Effector memory CD8-positive, alpha-beta T cell (primary cell): ENCODE data around the gene GALNTL6.

ENCODE experiments used
- ATAC-seq: fragments of 150-1000 bp; cut with Tn5 transposase; replicated peaks from 2 replicates; pipeline ENCODE4 v1.10.0; 2021; ENCODE audit warnings: mild to moderate bottlenecking, moderate library complexity
- DNase-seq, 3 experiments: peaks; one replicate each; pipeline ENCODE4 v3.0.0; 2021
- H3K27ac Mint-ChIP-seq, 2 donors: one replicate each; pipeline ENCODE4 v1.8.0; 2022; ENCODE audit warnings: mild to moderate bottlenecking in 2 of 2, mixed read lengths in 2 of 2, moderate library complexity in 2 of 2
- H3K27me3 Mint-ChIP-seq, 2 donors: one replicate each; pipeline ENCODE4 v1.8.0; 2022; ENCODE audit warnings: mixed read lengths in 2 of 2
- H3K36me3 Mint-ChIP-seq: one replicate; pipeline ENCODE4 v1.8.0; 2022; ENCODE audit warnings: mild to moderate bottlenecking, moderate library complexity, mixed read lengths; ENCODE audit not compliant: insufficient read depth
- H3K4me1 Mint-ChIP-seq, 2 donors: one replicate each; pipeline ENCODE4 v1.8.0; 2022; ENCODE audit warnings: low read depth in 2 of 2, mixed read lengths in 2 of 2
- H3K4me3 Mint-ChIP-seq, 2 donors: one replicate each; pipeline ENCODE4 v1.8.0; 2022; ENCODE audit warnings: mild to moderate bottlenecking in 2 of 2, mixed read lengths in 2 of 2, moderate library complexity in 2 of 2
- H3K9me3 Mint-ChIP-seq, 2 donors: one replicate each; pipeline ENCODE4 v1.8.0; 2022; ENCODE audit warnings: mixed read lengths in 2 of 2

The GALNTL6 gene

GRCh38 chr4:172850838-172851237 is 1037.6 kb downstream of the GALNTL6 start:
- ATAC-seq (no peak), DNase-seq (no peak)
- Mint-ChIP-seq H3K4me3 (no peak overlapping the region), H3K4me1 (no peaks in the 10 kb centered on the region), H3K27me3 (no peaks in the 10 kb centered on the region), H3K27ac (no peak overlapping the region), H3K9me3 (peaks cover 0 to 4% of the 10 kb centered on the region in 2 donors), H3K36me3 (no peaks in the 10 kb centered on the region)

GRCh38 chr4:172851534-172851933 is 1038.3 kb downstream of the GALNTL6 start:
- no peak for ATAC-seq
- Mint-ChIP-seq H3K4me1 (no peaks in the 10 kb centered on the region), H3K36me3 (no peaks in the 10 kb centered on the region), H3K27me3 (no peaks in the 10 kb centered on the region), H3K27ac (no peak overlapping the region), H3K9me3 (peaks cover 0 to 4% of the 10 kb centered on the region in 2 donors), H3K4me3 (no peak overlapping the region)
- no peak for DNase-seq

- no peaks in the 10 kb centered on the region for H3K36me3 Mint-ChIP-seq
- no peak overlapping the region for H3K27ac Mint-ChIP-seq
- no peak overlapping the region for H3K4me3 Mint-ChIP-seq
- peaks cover 0 to 2% of the 10 kb centered on the region in 2 donors for H3K9me3 Mint-ChIP-seq
- no peak for ATAC-seq
- H3K27me3 Mint-ChIP-seq, result no peaks in the 10 kb centered on the region
- no peak for DNase-seq
- H3K4me1 Mint-ChIP-seq, result no peaks in the 10 kb centered on the region
These were observed 1043.8 kb downstream of the GALNTL6 start for GRCh38 chr4:172857026-172857425.

- Mint-ChIP-seq H3K27me3 (no peaks in the 10 kb centered on the region), H3K4me3 (no peak overlapping the region), H3K36me3 (no peaks in the 10 kb centered on the region), H3K9me3 (peaks cover under 1 to 6% of the 10 kb centered on the region in 2 donors), H3K4me1 (no peaks in the 10 kb centered on the region), H3K27ac (no peak overlapping the region)
- DNase-seq, result no peak
- no peak for ATAC-seq
These were observed 1045.6 kb downstream of the GALNTL6 start for GRCh38 chr4:172858731-172859230.

- Mint-ChIP-seq H3K9me3 (peaks cover 7% of the 10 kb centered on the region in 2 donors), H3K36me3 (no peaks in the 10 kb centered on the region), H3K27me3 (no peaks in the 10 kb centered on the region), H3K4me3 (no peak overlapping the region), H3K27ac (no peak overlapping the region), H3K4me1 (no peaks in the 10 kb centered on the region)
- no peak for ATAC-seq
- DNase-seq, result no peak
These were observed 1051.9 kb downstream of the GALNTL6 start for GRCh38 chr4:172865103-172865502.

- ATAC-seq (no peak), DNase-seq (no peak)
- H3K36me3 Mint-ChIP-seq, result no peaks in the 10 kb centered on the region
- H3K27me3 Mint-ChIP-seq, result no peaks in the 10 kb centered on the region
- no peak overlapping the region for H3K27ac Mint-ChIP-seq
- no peaks in the 10 kb centered on the region for H3K4me1 Mint-ChIP-seq
- H3K4me3 Mint-ChIP-seq, result no peak overlapping the region
- H3K9me3 Mint-ChIP-seq, result peaks cover 7% of the 10 kb centered on the region in 2 donors
These were observed 1052.4 kb downstream of the GALNTL6 start for GRCh38 chr4:172865531-172866127.

- no peak overlapping the region for H3K27ac Mint-ChIP-seq
- no peaks in the 10 kb centered on the region for H3K36me3 Mint-ChIP-seq
- DNase-seq (no peak), ATAC-seq (no peak)
- no peaks in the 10 kb centered on the region for H3K27me3 Mint-ChIP-seq
- H3K9me3 Mint-ChIP-seq, result peaks cover 7% of the 10 kb centered on the region in 2 donors
- H3K4me3 Mint-ChIP-seq, result no peak overlapping the region
- no peaks in the 10 kb centered on the region for H3K4me1 Mint-ChIP-seq
These were observed 1053.2 kb downstream of the GALNTL6 start for GRCh38 chr4:172866421-172866820.

- Mint-ChIP-seq H3K4me1 (no peaks in the 10 kb centered on the region), H3K36me3 (no peaks in the 10 kb centered on the region), H3K27ac (no peak overlapping the region), H3K4me3 (no peak overlapping the region), H3K27me3 (no peaks in the 10 kb centered on the region), H3K9me3 (peaks cover 4 to 7% of the 10 kb centered on the region in 2 donors)
- ATAC-seq (no peak), DNase-seq (no peak)
These were observed 1054.6 kb downstream of the GALNTL6 start for GRCh38 chr4:172867835-172868234.

GRCh38 chr4:172868271-172868670 is 1055.1 kb downstream of the GALNTL6 start:
- H3K27me3 Mint-ChIP-seq, result no peaks in the 10 kb centered on the region
- H3K36me3 Mint-ChIP-seq, result no peaks in the 10 kb centered on the region
- peaks cover 3 to 7% of the 10 kb centered on the region in 2 donors for H3K9me3 Mint-ChIP-seq
- no peaks in the 10 kb centered on the region for H3K4me1 Mint-ChIP-seq
- no peak for ATAC-seq
- no peak overlapping the region for H3K27ac Mint-ChIP-seq
- no peak overlapping the region for H3K4me3 Mint-ChIP-seq
- DNase-seq, result no peak

GRCh38 chr4:172869621-172870268 is 1056.5 kb downstream of the GALNTL6 start:
- DNase-seq (no peak), ATAC-seq (no peak)
- Mint-ChIP-seq H3K36me3 (no peaks in the 10 kb centered on the region), H3K4me3 (no peak overlapping the region), H3K27me3 (no peaks in the 10 kb centered on the region), H3K27ac (no peak overlapping the region), H3K4me1 (no peaks in the 10 kb centered on the region), H3K9me3 (peaks cover 0 to 3% of the 10 kb centered on the region in 2 donors)

GRCh38 chr4:172871381-172871780 is 1058.2 kb downstream of the GALNTL6 start:
- no peaks in the 10 kb centered on the region for H3K36me3 Mint-ChIP-seq
- no peak for DNase-seq
- no peaks in the 10 kb centered on the region for H3K9me3 Mint-ChIP-seq
- H3K27me3 Mint-ChIP-seq, result no peaks in the 10 kb centered on the region
- ATAC-seq, result no peak
- no peak overlapping the region for H3K4me3 Mint-ChIP-seq
- no peaks in the 10 kb centered on the region for H3K4me1 Mint-ChIP-seq
- H3K27ac Mint-ChIP-seq, result no peak overlapping the region

- H3K9me3 Mint-ChIP-seq, result no peaks in the 10 kb centered on the region
- H3K36me3 Mint-ChIP-seq, result no peaks in the 10 kb centered on the region
- no peaks in the 10 kb centered on the region for H3K27me3 Mint-ChIP-seq
- DNase-seq (no peak), ATAC-seq (no peak)
- no peak overlapping the region for H3K4me3 Mint-ChIP-seq
- H3K4me1 Mint-ChIP-seq, result no peaks in the 10 kb centered on the region
- H3K27ac Mint-ChIP-seq, result no peak overlapping the region
These were observed 1061.7 kb downstream of the GALNTL6 start for GRCh38 chr4:172874944-172875343.

GRCh38 chr4:172876394-172876793 is 1063.2 kb downstream of the GALNTL6 start:
- DNase-seq (no peak), ATAC-seq (no peak)
- Mint-ChIP-seq H3K27me3 (no peaks in the 10 kb centered on the region), H3K27ac (no peak overlapping the region), H3K36me3 (no peaks in the 10 kb centered on the region), H3K4me1 (no peaks in the 10 kb centered on the region), H3K4me3 (no peak overlapping the region), H3K9me3 (no peaks in the 10 kb centered on the region)

- Mint-ChIP-seq H3K36me3 (no peaks in the 10 kb centered on the region), H3K4me3 (no peak overlapping the region), H3K27ac (no peak overlapping the region), H3K9me3 (peaks cover 0 to 2% of the 10 kb centered on the region in 2 donors), H3K27me3 (no peaks in the 10 kb centered on the region), H3K4me1 (no peaks in the 10 kb centered on the region)
- ATAC-seq (no peak), DNase-seq (no peak)
These were observed 1068.4 kb downstream of the GALNTL6 start for GRCh38 chr4:172881645-172882044.
